NOMO-1 treated with dmso at 0.1 percent for 144 hours (cell line): ENCODE data around the gene MT1M.
"Not testable (repeated sequence)": the region's sequence is repeated elsewhere in the genome, so short reads cannot be mapped to it uniquely, and the experiment has no call there.

Experiments used
- DNase-seq: peaks from one replicate; lab custom pipeline; 2025; ENCODE audit not compliant: unreplicated experiment; lab: John Stamatoyannopoulos, UW

Gene MT1M

GRCh38 chr16:56671691-56672090 is 39.2 kb downstream of the MT1M start:
- DNase-seq: not testable (repeated sequence)

- not testable (repeated sequence) for DNase-seq
These were observed 39.7 kb downstream of the MT1M start for GRCh38 chr16:56672171-56672570.

GRCh38 chr16:56672761-56673536 is 40.5 kb downstream of the MT1M start:
- DNase-seq: no peak

- DNase-seq: peak; percentile 16
These were observed 41.5 kb downstream of the MT1M start for GRCh38 chr16:56673921-56674320.

GRCh38 chr16:56674570-56674969 is 42.1 kb downstream of the MT1M start:
- DNase-seq: not testable (repeated sequence)

- no peak for DNase-seq
These were observed 43.3 kb downstream of the MT1M start for GRCh38 chr16:56675685-56676210.

GRCh38 chr16:56677474-56677873 is 45.0 kb downstream of the MT1M start:
- no peak for DNase-seq

- no peak for DNase-seq
These were observed 46.7 kb downstream of the MT1M start for GRCh38 chr16:56679078-56679730.

- DNase-seq: no peak
These were observed 47.4 kb downstream of the MT1M start for GRCh38 chr16:56679818-56680217.

- peak; percentile 88 for DNase-seq
These were observed 49.7 kb downstream of the MT1M start, which contains the start of gene MT1X for GRCh38 chr16:56681939-56682702. TSS of gene MT1X (plus strand) at chr16:56682470. CDS start at chr16:56682541, 71 bp downstream.

GRCh38 chr16:56682703-56683397 is 50.4 kb downstream of the MT1M start:
- DNase-seq: no peak
